ENCODE measurements around the gene ENAH. TPM values are rescaled to one million over a fixed set of nuclear protein-coding genes. Genes with fewer than 3 reads are reported as not detected.

ENAH gene
- total RNA-seq, 1 donor from 2014 or later, result 265 TPM

GRCh38 chr1:225471453-225472301 is 181.2 kb downstream of the ENAH start:
- DNase-seq, result no peak
- Mint-ChIP-seq H3K4me3 (ENCODE audit: unreplicated experiment) (no peak overlapping the region), H3K4me1 (ENCODE audit: low read depth, unreplicated experiment) (peaks cover 18% of the 10 kb centered on the region), H3K27ac (ENCODE audit: unreplicated experiment) (no peak overlapping the region), H3K27me3 (ENCODE audit: unreplicated experiment) (peaks cover 18% of the 10 kb centered on the region), H3K9me3 (ENCODE audit: unreplicated experiment) (peaks cover 2% of the 10 kb centered on the region), H3K36me3 (ENCODE audit: unreplicated experiment) (no peaks in the 10 kb centered on the region)
- TF ChIP-seq, protein P1, sequence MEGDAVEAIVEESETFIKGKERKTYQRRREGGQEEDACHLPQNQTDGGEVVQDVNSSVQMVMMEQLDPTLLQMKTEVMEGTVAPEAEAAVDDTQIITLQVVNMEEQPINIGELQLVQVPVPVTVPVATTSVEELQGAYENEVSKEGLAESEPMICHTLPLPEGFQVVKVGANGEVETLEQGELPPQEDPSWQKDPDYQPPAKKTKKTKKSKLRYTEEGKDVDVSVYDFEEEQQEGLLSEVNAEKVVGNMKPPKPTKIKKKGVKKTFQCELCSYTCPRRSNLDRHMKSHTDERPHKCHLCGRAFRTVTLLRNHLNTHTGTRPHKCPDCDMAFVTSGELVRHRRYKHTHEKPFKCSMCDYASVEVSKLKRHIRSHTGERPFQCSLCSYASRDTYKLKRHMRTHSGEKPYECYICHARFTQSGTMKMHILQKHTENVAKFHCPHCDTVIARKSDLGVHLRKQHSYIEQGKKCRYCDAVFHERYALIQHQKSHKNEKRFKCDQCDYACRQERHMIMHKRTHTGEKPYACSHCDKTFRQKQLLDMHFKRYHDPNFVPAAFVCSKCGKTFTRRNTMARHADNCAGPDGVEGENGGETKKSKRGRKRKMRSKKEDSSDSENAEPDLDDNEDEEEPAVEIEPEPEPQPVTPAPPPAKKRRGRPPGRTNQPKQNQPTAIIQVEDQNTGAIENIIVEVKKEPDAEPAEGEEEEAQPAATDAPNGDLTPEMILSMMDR (IDR thresholded peaks at IDR 0.05; ENCODE audit: partially characterized antibody, unreplicated experiment), result no peak

DNA sequence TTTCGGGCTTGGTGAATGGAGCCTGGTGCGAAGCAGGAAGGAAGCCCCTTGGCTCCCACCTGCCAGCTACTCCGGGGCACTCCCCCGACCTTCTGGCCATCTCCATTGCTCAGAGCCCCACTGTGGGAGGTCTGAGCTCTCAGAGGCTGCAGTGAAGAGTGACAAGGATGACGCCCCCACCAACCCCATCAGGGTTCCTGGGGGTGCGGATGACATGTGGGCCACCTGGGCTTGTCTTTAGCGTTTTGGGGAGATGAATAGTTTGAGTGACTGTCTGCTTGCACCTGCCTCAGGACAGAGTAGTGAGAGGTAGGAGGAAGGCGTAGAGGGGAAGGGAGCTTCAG is 181.8 kb downstream of the ENAH start:
- no peak for DNase-seq
- no peak overlapping the region for H3K27ac Mint-ChIP-seq (ENCODE audit: unreplicated experiment)
- H3K27me3 Mint-ChIP-seq (ENCODE audit: unreplicated experiment), result peaks cover 19% of the 10 kb centered on the region
- peaks cover 2% of the 10 kb centered on the region for H3K9me3 Mint-ChIP-seq (ENCODE audit: unreplicated experiment)
- peaks cover 18% of the 10 kb centered on the region for H3K4me1 Mint-ChIP-seq (ENCODE audit: low read depth, unreplicated experiment)
- TF ChIP-seq, protein P1 (IDR thresholded peaks at IDR 0.05; ENCODE audit: partially characterized antibody, unreplicated experiment), result no peak
- H3K36me3 Mint-ChIP-seq (ENCODE audit: unreplicated experiment), result no peaks in the 10 kb centered on the region
- H3K4me3 Mint-ChIP-seq (ENCODE audit: unreplicated experiment), result no peak overlapping the region

- no peak for DNase-seq
- H3K27ac Mint-ChIP-seq (ENCODE audit: unreplicated experiment), result no peak overlapping the region
- H3K27me3 Mint-ChIP-seq (ENCODE audit: unreplicated experiment), result peaks cover 19% of the 10 kb centered on the region
Measured at GRCh38 chr1:225470211-225471108, 182.5 kb downstream of the ENAH start.

DNA sequence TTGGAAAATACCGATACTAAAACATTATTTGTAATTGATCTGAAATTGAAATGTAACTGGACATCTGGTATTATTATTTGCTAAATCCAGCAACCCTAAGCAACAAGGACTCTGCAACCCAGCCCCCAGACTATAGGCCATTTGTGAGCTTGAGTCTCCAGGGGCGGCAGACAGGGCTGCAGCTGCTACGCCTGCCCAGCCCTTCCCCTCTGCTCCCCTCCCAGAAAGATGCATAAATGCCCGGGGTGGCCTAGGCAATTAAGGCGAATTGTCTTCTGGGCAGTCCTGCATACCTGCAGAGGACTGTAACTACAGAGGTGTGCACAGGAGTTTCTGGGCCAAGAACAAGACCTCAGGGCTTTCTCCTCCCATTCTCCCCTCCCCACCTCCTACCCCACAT is 183.9 kb downstream of the ENAH start:
- H3K4me3 Mint-ChIP-seq (ENCODE audit: unreplicated experiment), result peak overlapping the region; percentile 35
- H3K4me1 Mint-ChIP-seq (ENCODE audit: low read depth, unreplicated experiment), result peaks cover 31% of the 10 kb centered on the region
- H3K9me3 Mint-ChIP-seq (ENCODE audit: unreplicated experiment), result peaks cover 5% of the 10 kb centered on the region
- peak; percentile 54 for DNase-seq
- H3K36me3 Mint-ChIP-seq (ENCODE audit: unreplicated experiment), result no peaks in the 10 kb centered on the region
- TF ChIP-seq, protein P1 (IDR thresholded peaks at IDR 0.05; ENCODE audit: partially characterized antibody, unreplicated experiment), result no peak
- peak overlapping the region; percentile 79 for H3K27ac Mint-ChIP-seq (ENCODE audit: unreplicated experiment)
- H3K27me3 Mint-ChIP-seq (ENCODE audit: unreplicated experiment), result peaks cover 13% of the 10 kb centered on the region

More at GRCh38 chr1:225470211-225471108, 182.5 kb downstream of the ENAH start:
- H3K9me3 Mint-ChIP-seq (ENCODE audit: unreplicated experiment), result peaks cover 3% of the 10 kb centered on the region
- TF ChIP-seq, protein P1 (IDR thresholded peaks at IDR 0.05; ENCODE audit: partially characterized antibody, unreplicated experiment), result no peak
- H3K4me3 Mint-ChIP-seq (ENCODE audit: unreplicated experiment), result no peak overlapping the region
- H3K36me3 Mint-ChIP-seq (ENCODE audit: unreplicated experiment), result no peaks in the 10 kb centered on the region
- peaks cover 20% of the 10 kb centered on the region for H3K4me1 Mint-ChIP-seq (ENCODE audit: low read depth, unreplicated experiment)

Data from glutamatergic neuron (in vitro differentiated cells).